Astrocyte (in vitro differentiated cells and primary cell): ENCODE data around the gene UGT1A6. TPM values are rescaled to one million over a fixed set of nuclear protein-coding genes. Genes with fewer than 3 reads are reported as not detected.
A peak's percentile ranks its signal among the peaks of the same experiment; 100 is the strongest.

Experiments
- DNase-seq: peaks from one replicate; pipeline ENCODE4 v3.0.0-alpha.2; 2010; ENCODE audit warnings: low read depth
- FAIRE-seq: peaks from 2 replicates; lab custom pipeline; 2011; peaks lifted over from hg19 to GRCh38; lab: Jason Lieb, UNC
- H2AFZ ChIP-seq: 2 replicates; pipeline ENCODE4 v1.6.0; 2012; ENCODE audit warnings: low read depth, low read length, inconsistent platforms
- H3K27ac ChIP-seq: 2 replicates; pipeline ENCODE4 v1.5.1; 2011; ENCODE audit warnings: low read depth, low read length, inconsistent platforms
- H3K27me3 ChIP-seq: 2 replicates; pipeline ENCODE4 v1.6.0; 2011; ENCODE audit warnings: low read length, inconsistent platforms; ENCODE audit not compliant: insufficient read depth
- H3K36me3 ChIP-seq: 2 replicates; pipeline ENCODE4 v1.5.1; 2011; ENCODE audit warnings: low read length, inconsistent platforms; ENCODE audit not compliant: insufficient read depth
- H3K4me1 ChIP-seq: 2 replicates; pipeline ENCODE4 v1.5.1; 2011; ENCODE audit warnings: low read length, inconsistent platforms; ENCODE audit not compliant: insufficient read depth
- H3K4me2 ChIP-seq: 2 replicates; pipeline ENCODE4 v1.6.0; 2012; ENCODE audit warnings: low read length, inconsistent platforms
- H3K4me3 ChIP-seq: 2 replicates; pipeline ENCODE4 v1.5.1; 2011; ENCODE audit warnings: low read depth, mild to moderate bottlenecking, low read length, inconsistent platforms; ENCODE audit not compliant: insufficient read depth
- H3K79me2 ChIP-seq: 2 replicates; pipeline ENCODE4 v1.6.0; 2012; ENCODE audit warnings: mild to moderate bottlenecking, low read length, inconsistent platforms; ENCODE audit not compliant: insufficient read depth
- H3K9ac ChIP-seq: 2 replicates; pipeline ENCODE4 v1.6.0; 2012; ENCODE audit warnings: mild to moderate bottlenecking, low read length, inconsistent platforms
- H3K9me3 ChIP-seq: 2 replicates; pipeline ENCODE4 v1.5.1; 2012; ENCODE audit warnings: low read depth, mild to moderate bottlenecking, low read length, inconsistent platforms; ENCODE audit not compliant: insufficient read depth
- H4K20me1 ChIP-seq: 2 replicates; pipeline ENCODE4 v1.6.0; 2012; ENCODE audit warnings: low read length, inconsistent platforms; ENCODE audit not compliant: insufficient read depth
- H3K27ac Mint-ChIP-seq: one replicate; pipeline ENCODE4 v1.8.0; 2021; ENCODE audit warnings: mild to moderate bottlenecking, mixed read lengths; ENCODE audit not compliant: unreplicated experiment
- H3K27me3 Mint-ChIP-seq: one replicate; pipeline ENCODE4 v1.8.0; 2021; ENCODE audit warnings: low read depth, mixed read lengths; ENCODE audit not compliant: unreplicated experiment
- H3K36me3 Mint-ChIP-seq: one replicate; pipeline ENCODE4 v1.8.0; 2021; ENCODE audit warnings: low read depth, mixed read lengths; ENCODE audit not compliant: unreplicated experiment
- H3K4me1 Mint-ChIP-seq: one replicate; pipeline ENCODE4 v1.8.0; 2021; ENCODE audit warnings: low read depth, mixed read lengths; ENCODE audit not compliant: unreplicated experiment
- H3K4me3 Mint-ChIP-seq: one replicate; pipeline ENCODE4 v1.8.0; 2021; ENCODE audit warnings: mild to moderate bottlenecking, moderate library complexity, mixed read lengths; ENCODE audit not compliant: unreplicated experiment
- H3K9me3 Mint-ChIP-seq: one replicate; pipeline ENCODE4 v1.8.0; 2021; ENCODE audit warnings: mild to moderate bottlenecking, mixed read lengths; ENCODE audit not compliant: unreplicated experiment
- EZH2 ChIP-seq: IDR thresholded peaks from 2 replicates; pipeline ENCODE4 v1.6.1; 2012; ENCODE audit warnings: mild to moderate bottlenecking, low read length, inconsistent platforms; ENCODE audit not compliant: insufficient read depth
- total RNA-seq: library from RNA; stranded (reverse); gene quantifications from 2 replicates; pipeline ENCODE4 v1.2.1, GENCODE V29; 2021
- TF ChIP-seq, protein P1 (sequence below): IDR thresholded peaks from 2 replicates; pipeline ENCODE4 v1.5.1; 2011; ENCODE audit warnings: low read depth, mild to moderate bottlenecking, inconsistent platforms, low read length, moderate library complexity; ENCODE audit not compliant: insufficient read depth

UGT1A6 gene
- total RNA-seq, 1 donor from 2014 or later = not detected

DNA sequence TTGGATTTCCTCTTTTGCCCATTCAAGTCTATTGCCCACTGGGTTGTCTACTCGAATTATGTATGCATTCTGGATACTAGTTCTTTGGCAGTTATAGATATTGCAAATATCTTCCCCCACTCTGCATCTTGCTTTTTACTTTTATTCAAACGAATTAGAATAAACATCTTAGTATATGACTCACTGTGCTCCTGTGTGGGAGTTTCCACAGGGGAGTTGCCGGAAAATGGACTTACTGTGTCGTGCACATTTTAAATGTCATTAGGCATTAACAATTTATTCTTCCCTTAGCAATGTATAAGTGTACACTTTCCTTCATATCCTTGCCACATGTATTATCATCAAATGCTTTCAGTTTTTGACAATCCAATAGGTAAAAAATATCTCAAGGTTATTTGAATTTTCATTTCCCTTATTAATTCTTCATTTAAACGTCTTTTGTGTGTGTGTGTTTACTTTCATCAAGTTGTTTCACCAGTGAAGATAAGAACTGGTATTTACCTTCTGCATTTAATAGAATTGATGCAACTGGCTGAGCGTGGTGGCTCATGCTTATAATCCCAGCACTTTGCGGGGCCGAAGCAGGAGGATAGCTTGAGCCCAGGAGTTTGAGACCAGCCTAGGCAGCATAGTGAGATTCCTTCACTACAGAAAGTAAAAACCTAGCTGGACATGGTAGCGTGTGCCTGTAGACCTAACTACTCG, 15.4 kb downstream of the UGT1A6 start:
- Histone ChIP-seq H4K20me1 (no peaks in the 10 kb centered on the region), H3K9ac (no peak overlapping the region), H3K36me3 (no peaks in the 10 kb centered on the region), H3K4me2 (peak overlapping the region; percentile 48), H3K79me2 (no peaks in the 10 kb centered on the region), H2AFZ (no peak overlapping the region), H3K9me3 (no peaks in the 10 kb centered on the region), H3K4me3 (no peak overlapping the region), H3K27me3 (no peaks in the 10 kb centered on the region), H3K27ac (no peak overlapping the region), H3K4me1 (peaks cover 13% of the 10 kb centered on the region)
- FAIRE-seq = peak; percentile 17
- DNase-seq = peak; percentile 59
- TF ChIP-seq, protein P1, sequence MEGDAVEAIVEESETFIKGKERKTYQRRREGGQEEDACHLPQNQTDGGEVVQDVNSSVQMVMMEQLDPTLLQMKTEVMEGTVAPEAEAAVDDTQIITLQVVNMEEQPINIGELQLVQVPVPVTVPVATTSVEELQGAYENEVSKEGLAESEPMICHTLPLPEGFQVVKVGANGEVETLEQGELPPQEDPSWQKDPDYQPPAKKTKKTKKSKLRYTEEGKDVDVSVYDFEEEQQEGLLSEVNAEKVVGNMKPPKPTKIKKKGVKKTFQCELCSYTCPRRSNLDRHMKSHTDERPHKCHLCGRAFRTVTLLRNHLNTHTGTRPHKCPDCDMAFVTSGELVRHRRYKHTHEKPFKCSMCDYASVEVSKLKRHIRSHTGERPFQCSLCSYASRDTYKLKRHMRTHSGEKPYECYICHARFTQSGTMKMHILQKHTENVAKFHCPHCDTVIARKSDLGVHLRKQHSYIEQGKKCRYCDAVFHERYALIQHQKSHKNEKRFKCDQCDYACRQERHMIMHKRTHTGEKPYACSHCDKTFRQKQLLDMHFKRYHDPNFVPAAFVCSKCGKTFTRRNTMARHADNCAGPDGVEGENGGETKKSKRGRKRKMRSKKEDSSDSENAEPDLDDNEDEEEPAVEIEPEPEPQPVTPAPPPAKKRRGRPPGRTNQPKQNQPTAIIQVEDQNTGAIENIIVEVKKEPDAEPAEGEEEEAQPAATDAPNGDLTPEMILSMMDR = no peak
- TF ChIP-seq EZH2 = no peak
- Mint-ChIP-seq H3K9me3 (no peaks in the 10 kb centered on the region), H3K27me3 (peaks cover 6% of the 10 kb centered on the region), H3K4me3 (no peak overlapping the region), H3K27ac (no peak overlapping the region), H3K4me1 (peaks cover 7% of the 10 kb centered on the region), H3K36me3 (no peaks in the 10 kb centered on the region)

DNA sequence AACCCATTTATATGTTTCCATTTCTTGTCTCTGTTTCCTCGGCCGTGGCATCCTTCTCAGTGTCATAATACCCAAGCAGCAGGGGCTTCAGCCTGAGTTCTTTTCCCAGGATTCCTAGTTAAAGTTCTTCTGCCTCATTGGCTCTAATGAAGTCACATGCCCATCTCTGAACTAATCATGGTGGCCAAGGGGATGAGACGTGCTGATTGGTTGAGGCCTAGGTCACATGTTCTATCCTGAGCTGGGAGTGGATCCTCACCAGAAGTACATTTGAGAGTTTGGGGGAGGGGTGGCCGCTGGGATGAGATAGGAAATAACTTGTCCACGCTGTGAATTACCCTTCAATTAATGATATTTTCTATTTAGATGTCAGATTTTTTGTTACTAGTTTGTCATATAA, 16.3 kb downstream of the UGT1A6 start:
- Mint-ChIP-seq H3K27ac (no peak overlapping the region), H3K4me3 (no peak overlapping the region), H3K9me3 (peaks cover under 1% of the 10 kb centered on the region), H3K36me3 (no peaks in the 10 kb centered on the region), H3K4me1 (peaks cover 7% of the 10 kb centered on the region), H3K27me3 (peaks cover 6% of the 10 kb centered on the region)
- H3K4me2 ChIP-seq = no peak overlapping the region
- H3K27ac ChIP-seq = no peak overlapping the region
- H3K27me3 ChIP-seq = no peaks in the 10 kb centered on the region
- H3K36me3 ChIP-seq = no peaks in the 10 kb centered on the region
- H3K4me1 ChIP-seq = peaks cover 13% of the 10 kb centered on the region
- H3K79me2 ChIP-seq = no peaks in the 10 kb centered on the region
- H3K4me3 ChIP-seq = no peak overlapping the region
- H4K20me1 ChIP-seq = no peaks in the 10 kb centered on the region
- no peaks in the 10 kb centered on the region for H3K9me3 ChIP-seq
- DNase-seq (no peak), FAIRE-seq (no peak)
- TF ChIP-seq, protein P1 = no peak
- TF ChIP-seq EZH2 = no peak
- no peak overlapping the region for H2AFZ ChIP-seq
- H3K9ac ChIP-seq = no peak overlapping the region

DNA sequence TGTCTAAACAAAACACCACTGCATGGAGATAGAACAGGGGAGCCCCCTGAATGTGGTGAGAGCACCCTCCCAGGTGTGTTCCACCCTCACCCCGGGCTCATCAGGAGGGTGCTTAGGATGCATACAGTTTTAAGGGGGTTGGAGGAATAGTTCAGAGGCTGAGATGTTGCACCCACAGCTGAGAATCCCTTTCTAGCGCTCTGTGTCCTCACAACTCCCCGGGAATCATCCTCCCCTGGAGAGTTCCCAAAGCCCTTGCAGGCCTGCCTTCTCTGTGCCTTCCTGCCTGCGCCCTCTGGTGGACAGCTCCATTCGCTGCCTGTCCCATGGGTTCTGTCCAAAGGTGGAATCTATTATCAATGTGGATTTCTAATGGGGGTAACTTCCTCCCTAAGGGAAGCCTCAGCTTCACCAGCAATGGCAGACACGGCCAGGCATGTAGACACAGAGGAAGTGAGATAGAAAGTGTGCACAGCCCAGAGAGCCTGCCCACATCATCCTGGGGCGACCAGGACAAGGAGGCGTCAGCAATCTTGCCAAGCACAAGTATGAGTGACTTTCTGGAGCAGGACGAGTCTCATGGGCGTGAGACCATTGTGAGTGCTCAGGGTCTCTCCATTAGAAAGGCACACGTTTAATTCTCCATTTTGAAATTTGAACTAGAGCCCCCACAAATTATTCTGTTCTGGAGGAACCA, 18.8 kb downstream of the UGT1A6 start:
- Mint-ChIP-seq H3K27me3 (peaks cover 11% of the 10 kb centered on the region), H3K27ac (no peak overlapping the region), H3K36me3 (no peaks in the 10 kb centered on the region), H3K9me3 (peaks cover 2% of the 10 kb centered on the region), H3K4me1 (peaks cover 1% of the 10 kb centered on the region), H3K4me3 (no peak overlapping the region)
- H3K27me3 ChIP-seq = no peaks in the 10 kb centered on the region
- FAIRE-seq = peak; percentile 23
- no peak overlapping the region for H3K4me2 ChIP-seq
- no peak overlapping the region for H3K9ac ChIP-seq
- DNase-seq = peak; percentile 38
- H4K20me1 ChIP-seq = no peaks in the 10 kb centered on the region
- H3K4me1 ChIP-seq = peaks cover 10% of the 10 kb centered on the region
- H3K4me3 ChIP-seq = no peak overlapping the region
- no peaks in the 10 kb centered on the region for H3K9me3 ChIP-seq
- TF ChIP-seq EZH2 = no peak
- TF ChIP-seq, protein P1 = peak; percentile 92
- no peaks in the 10 kb centered on the region for H3K79me2 ChIP-seq
- H3K36me3 ChIP-seq = no peaks in the 10 kb centered on the region
- H3K27ac ChIP-seq = no peak overlapping the region
- peak overlapping the region; percentile 49 for H2AFZ ChIP-seq
